ENCODE results near the gene GLI2. TPM values are rescaled to one million over a fixed set of nuclear protein-coding genes. Genes with fewer than 3 reads are reported as not detected.

GLI2 gene
- total and polyA plus RNA-seq, 2 of the 4 experiments (the other 2 are of a cell fraction) = 3.8 to 26.0 TPM

GRCh38 chr2:120700659-120701058 is 35.0 kb upstream of the GLI2 start:
- no peak overlapping the region for H2AFZ ChIP-seq (replicated peaks; ENCODE audit: low read length, poor library complexity)
- H3K18ac ChIP-seq (ENCODE audit: low read depth, low read length) = no peak overlapping the region
- no peak overlapping the region for H2BK120ac ChIP-seq (ENCODE audit: low read depth, low read length)
- H3K4me1 ChIP-seq (ENCODE audit: control insufficient read depth, insufficient read depth, low read length) = peaks cover 6% of the 10 kb centered on the region
- H3K27me3 ChIP-seq (ENCODE audit: control insufficient read depth, insufficient read depth, low read length) = no peaks in the 10 kb centered on the region
- ChIA-PET CTCF (interaction anchor here (0.7 kb wide), 1 partner anchor 290 kb away, joined by 3 read pairs; no protein-coding TSS in a partner anchor), POLR2A (ENCODE audit: unreplicated experiment) (no interaction called here)
- BruUV-seq (replicated peaks) = no TSS peak
- H3K4me3 ChIP-seq (ENCODE audit: insufficient read depth, low read depth, low read length) = no peak overlapping the region
- H2BK20ac ChIP-seq (ENCODE audit: low read depth, low read length) = no peak overlapping the region
- H3K23ac ChIP-seq (ENCODE audit: low read depth, low read length) = no peak overlapping the region
- no peaks in the 10 kb centered on the region for H3K36me3 ChIP-seq (ENCODE audit: control insufficient read depth, insufficient read depth, low read length)
- H4K8ac ChIP-seq (ENCODE audit: low read depth in 2 of 2, low read length in 2 of 2) = no peak overlapping the region
- H3K14ac ChIP-seq (replicated peaks; ENCODE audit: low read depth, low read length) = no peak overlapping the region
- DNase-seq (no peak), ATAC-seq (ENCODE audit: low read depth) (no peak)
- H3K27ac ChIP-seq (ENCODE audit: insufficient read depth, low read length) = no peak overlapping the region
- no peaks in the 10 kb centered on the region for H3K9me3 ChIP-seq (ENCODE audit: control insufficient read depth, insufficient read depth, low read length)
- no peaks in the 10 kb centered on the region for H4K20me1 ChIP-seq (ENCODE audit: insufficient read depth, low read length)
- TF ChIP-seq NFE2L2 (IDR thresholded peaks at IDR 0.05; ENCODE audit: low read depth, low read length) (no peak), FOS (IDR thresholded peaks at IDR 0.05; ENCODE audit: low read depth, low read length) (no peak), MAZ (IDR thresholded peaks at IDR 0.05; ENCODE audit: borderline replicate concordance, low read depth, low read length) (no peak), USF2 (IDR thresholded peaks at IDR 0.05; ENCODE audit: low read depth, low read length) (no peak), RFX5 (IDR thresholded peaks at IDR 0.05; ENCODE audit: low read depth, low read length) (no peak), SMC3 (IDR thresholded peaks at IDR 0.05; ENCODE audit: low read depth, low read length) (no peak), MAFK (IDR thresholded peaks at IDR 0.05; ENCODE audit: low read depth, low read length) (no peak), CHD1 (IDR thresholded peaks at IDR 0.05; ENCODE audit: low read depth, low read length) (no peak), RCOR1 (IDR thresholded peaks at IDR 0.05; ENCODE audit: insufficient replicate concordance, low read length) (no peak), POLR2A (IDR thresholded peaks at IDR 0.05; ENCODE audit: low read depth, low read length) (no peak)
- no peak overlapping the region for H3K56ac ChIP-seq (ENCODE audit: extremely low read depth, insufficient read depth, low read length)
- H2AK5ac ChIP-seq (ENCODE audit: low read depth, low read length) = no peak overlapping the region
- H4K91ac ChIP-seq (ENCODE audit: insufficient read depth, low read depth, low read length) = no peak overlapping the region
- no peak overlapping the region for H3K4me2 ChIP-seq (ENCODE audit: low read depth, low read length)
- H3K9me1 ChIP-seq (ENCODE audit: insufficient read depth, low read length) = no peaks in the 10 kb centered on the region
- H2AK9ac ChIP-seq (replicated peaks; ENCODE audit: low read depth, low read length, poor library complexity) = no peak overlapping the region
- H3K79me1 ChIP-seq (ENCODE audit: low read depth in 1 of 2, low read length in 2 of 2) = no peaks in the 10 kb centered on the region; a peak in 1 of 4 replicates
- no peak overlapping the region for H3K9ac ChIP-seq (ENCODE audit: low read depth, low read length)
- H2BK15ac ChIP-seq (ENCODE audit: low read depth, low read length) = no peak overlapping the region
- intact Hi-C loops (cut with micrococcal nuclease) (no loop called here), dilution Hi-C loops (cut with HindIII; ENCODE audit: low sequenced_read_pairs, unreplicated experiment) (loop anchor here (10.0 kb wide), 1 partner anchor 364 kb away; no protein-coding TSS in a partner anchor), in situ Hi-C loops (cut with MboI; ENCODE audit: low sequenced_read_pairs) (no loop called here)
- WGBS, 2 experiments (ENCODE audit: extremely low coverage in 2 of 2, insufficient read length in 1 of 2) = no CpG with 5 or more reads among the region's 4 CpGs
- no peak overlapping the region for H3K4ac ChIP-seq (ENCODE audit: low read depth, low read length)
- H2BK5ac ChIP-seq (ENCODE audit: low read depth, low read length, poor library complexity, severe bottlenecking) = no peak overlapping the region
- H4K5ac ChIP-seq (ENCODE audit: low read depth, low read length) = no peak overlapping the region

Data from IMR-90 (cell line).